ENCODE measurements around the gene CDKAL1. TPM values are rescaled to one million over a fixed set of nuclear protein-coding genes. Genes with fewer than 3 reads are reported as not detected.
A peak's percentile ranks its signal among the peaks of the same experiment; 100 is the strongest.

Gene CDKAL1
- total and polyA plus RNA-seq, 2 of the 13 experiments (the other 11 are each of a cell fraction or from before 2014, with no cell fraction given): 9.5 to 27.7 TPM

GRCh38 chr6:20626165-20626564, 91.9 kb downstream of the CDKAL1 start:
- TF ChIP-seq ZKSCAN1 (IDR thresholded peaks at IDR 0.05; ENCODE audit: low read length) (peak; percentile 65), NRL (CRISPR knock-in tag; IDR thresholded peaks at IDR 0.05; ENCODE audit: borderline replicate concordance) (no peak)
- BruUV-seq (replicated peaks): no TSS peak
- in situ Hi-C loops (cut with HindIII; ENCODE audit: extremely low pct_ligation_motif_present, low pct_unique_long_range_greater_than_20kb) (no loop called here), intact Hi-C loops (cut with micrococcal nuclease; ENCODE audit: unreplicated experiment) (no loop called here)
- H3K79me2 ChIP-seq (ENCODE audit: insufficient read depth, low read length): no peaks in the 10 kb centered on the region
- H2AFZ ChIP-seq (ENCODE audit: low read length): no peak overlapping the region
- peaks cover 8% of the 10 kb centered on the region for H3K4me1 ChIP-seq (ENCODE audit: insufficient read depth, low read length)
- no peaks in the 10 kb centered on the region; a peak in 1 of 5 replicates for H3K36me3 ChIP-seq (replicated peaks in 1 of 2; ENCODE audit: control insufficient read depth in 1 of 2, insufficient read depth in 2 of 2, low read length in 2 of 2)
- H3K4me3 ChIP-seq (replicated peaks in 1 of 3; ENCODE audit: insufficient read depth in 1 of 3, low read depth in 2 of 3, low read length in 3 of 3): no peak overlapping the region
- no peak overlapping the region for H3K27ac ChIP-seq (ENCODE audit: extremely low read length, insufficient read depth, low read length)
- ChIA-PET CTCF (ENCODE audit: low intra/inter-chr PET ratio, low total read pairs) (no interaction called here), POLR2A (no interaction called here)
- DNase-seq (ENCODE audit: low spot score) (no peak), ATAC-seq (no peak), FAIRE-seq (no peak)
- no peak overlapping the region for H3K9ac ChIP-seq (ENCODE audit: insufficient read depth, low read depth, low read length)
- H3K27me3 ChIP-seq (ENCODE audit: control insufficient read depth in 1 of 2, insufficient read depth in 2 of 2, low read length in 2 of 2): no peaks in the 10 kb centered on the region
- H3K9me3 ChIP-seq (ENCODE audit: low read length): no peaks in the 10 kb centered on the region
- H3K4me2 ChIP-seq (ENCODE audit: low read depth, low read length): no peak overlapping the region
- H4K20me1 ChIP-seq (ENCODE audit: insufficient read depth, low read length): no peaks in the 10 kb centered on the region

- Histone ChIP-seq H4K20me1 (ENCODE audit: insufficient read depth, low read length) (no peaks in the 10 kb centered on the region), H3K79me2 (ENCODE audit: insufficient read depth, low read length) (no peaks in the 10 kb centered on the region), H3K9me3 (ENCODE audit: low read length) (no peaks in the 10 kb centered on the region), H3K4me1 (ENCODE audit: insufficient read depth, low read length) (peaks cover 20% of the 10 kb centered on the region), H3K9ac (ENCODE audit: insufficient read depth, low read depth, low read length) (no peak overlapping the region), H2AFZ (ENCODE audit: low read length) (no peak overlapping the region), H3K4me2 (ENCODE audit: low read depth, low read length) (no peak overlapping the region), H3K36me3 (replicated peaks in 1 of 2; ENCODE audit: control insufficient read depth in 1 of 2, insufficient read depth in 2 of 2, low read length in 2 of 2) (no peaks in the 10 kb centered on the region; a peak in 1 of 5 replicates), H3K4me3 (replicated peaks in 1 of 3; ENCODE audit: insufficient read depth in 1 of 3, low read depth in 2 of 3, low read length in 3 of 3) (no peak overlapping the region), H3K27me3 (ENCODE audit: control insufficient read depth in 1 of 2, insufficient read depth in 2 of 2, low read length in 2 of 2) (no peaks in the 10 kb centered on the region), H3K27ac (ENCODE audit: extremely low read length, insufficient read depth, low read length) (no peak overlapping the region)
- DNase-seq (ENCODE audit: low spot score) (no peak), ATAC-seq (no peak), FAIRE-seq (no peak)
- BruUV-seq (replicated peaks): no TSS peak
- ChIA-PET POLR2A (no interaction called here), CTCF (ENCODE audit: low intra/inter-chr PET ratio, low total read pairs) (no interaction called here)
- in situ Hi-C loops (cut with HindIII; ENCODE audit: extremely low pct_ligation_motif_present, low pct_unique_long_range_greater_than_20kb) (no loop called here), intact Hi-C loops (cut with micrococcal nuclease; ENCODE audit: unreplicated experiment) (no loop called here)
- 100% methylated on average over 1 of the region's 1 CpG for WGBS (ENCODE audit: low lambda C conversion rate)
- TF ChIP-seq ARNT2 (CRISPR knock-in tag; IDR thresholded peaks at IDR 0.05; ENCODE audit: low read depth) (no peak), ZFP1 (CRISPR knock-in tag; IDR thresholded peaks at IDR 0.05) (no peak), RBM39 (IDR thresholded peaks at IDR 0.05; ENCODE audit: low read depth, low read length, poor library complexity, severe bottlenecking) (no peak), CENPBD1 (CRISPR knock-in tag; IDR thresholded peaks at IDR 0.05; ENCODE audit: borderline replicate concordance, low read depth) (no peak), RFX1 (IDR thresholded peaks at IDR 0.05) (no peak), MYNN (CRISPR knock-in tag; IDR thresholded peaks at IDR 0.05; ENCODE audit: low read depth) (no peak), ZNF770 (CRISPR knock-in tag; IDR thresholded peaks at IDR 0.05) (no peak), ETV6 (CRISPR knock-in tag; conservative IDR thresholded peaks at IDR 0.05) (no peak), FLYWCH1 (CRISPR knock-in tag; IDR thresholded peaks at IDR 0.05) (no peak), ZMYM3 (CRISPR knock-in tag; IDR thresholded peaks at IDR 0.05) (no peak), ZBTB42 (CRISPR knock-in tag; IDR thresholded peaks at IDR 0.05) (no peak), TCF7 (IDR thresholded peaks at IDR 0.05; ENCODE audit: low read depth) (no peak), HNRNPL (IDR thresholded peaks at IDR 0.05; ENCODE audit: low read depth, low read length) (no peak), ZNF33A (CRISPR knock-in tag; IDR thresholded peaks at IDR 0.05; ENCODE audit: borderline replicate concordance) (no peak), ISL2 (CRISPR knock-in tag; IDR thresholded peaks at IDR 0.05) (no peak)
- TF ChIP-seq, protein P1, sequence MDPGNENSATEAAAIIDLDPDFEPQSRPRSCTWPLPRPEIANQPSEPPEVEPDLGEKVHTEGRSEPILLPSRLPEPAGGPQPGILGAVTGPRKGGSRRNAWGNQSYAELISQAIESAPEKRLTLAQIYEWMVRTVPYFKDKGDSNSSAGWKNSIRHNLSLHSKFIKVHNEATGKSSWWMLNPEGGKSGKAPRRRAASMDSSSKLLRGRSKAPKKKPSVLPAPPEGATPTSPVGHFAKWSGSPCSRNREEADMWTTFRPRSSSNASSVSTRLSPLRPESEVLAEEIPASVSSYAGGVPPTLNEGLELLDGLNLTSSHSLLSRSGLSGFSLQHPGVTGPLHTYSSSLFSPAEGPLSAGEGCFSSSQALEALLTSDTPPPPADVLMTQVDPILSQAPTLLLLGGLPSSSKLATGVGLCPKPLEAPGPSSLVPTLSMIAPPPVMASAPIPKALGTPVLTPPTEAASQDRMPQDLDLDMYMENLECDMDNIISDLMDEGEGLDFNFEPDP (CRISPR knock-in tag; conservative IDR thresholded peaks at IDR 0.05): no peak
Observed at GRCh38 chr6:20629509-20629908, 95.3 kb downstream of the CDKAL1 start.
